PC-9 (cell line): ENCODE data around the gene RACK1. TPM values are rescaled to one million over a fixed set of nuclear protein-coding genes. Genes with fewer than 3 reads are reported as not detected.
"Not testable (repeated sequence)": the region's sequence is repeated elsewhere in the genome, so short reads cannot be mapped to it uniquely, and the experiment has no call there.

ENCODE experiments used
- BruUV-seq: library from RNA; stranded (reverse); fragments of 400-500 nt; replicated peaks from 2 replicates; lab custom pipeline; 2021; lab: Mats Ljungman, UMichigan
- CTCF ChIA-PET: fragments of 300-600 bp; sonication (Branson Sonifier 250); formaldehyde crosslinking; loops from one replicate; lab custom pipeline; 2022; ENCODE audit warnings: antibody characterized with exemption; lab: Charles Lee
- POLR2A ChIA-PET: fragments of 300-600 bp; sonication (Branson Sonifier 250); formaldehyde crosslinking; loops from one replicate; lab custom pipeline; 2022; ENCODE audit warnings: antibody characterized with exemption; ENCODE audit not compliant: unreplicated experiment; lab: Charles Lee
- DNase-seq, 2 experiments: peaks; one replicate each; pipeline versions ENCODE4 v3.0.0 to v3.0.0-alpha.2; 2015 to 2022; ENCODE audit warnings: mixed read lengths in 1 of 2
- H2AFZ ChIP-seq: fragments of 200-600 bp; sonication (generic); 2 replicates; pipeline ENCODE4 v1.8.1; 2017; ENCODE audit warnings: antibody characterized with exemption
- H3F3A ChIP-seq: fragments of 200-600 bp; sonication (generic); 2 replicates; pipeline ENCODE4 v1.8.1; 2017; ENCODE audit warnings: antibody characterized with exemption, mild to moderate bottlenecking, low read depth; ENCODE audit not compliant: insufficient read depth
- H3K27ac ChIP-seq: fragments of 200-600 bp; sonication (generic); 2 replicates; pipeline ENCODE4 v1.6.1; 2016; ENCODE audit warnings: mixed run types
- H3K27me3 ChIP-seq: fragments of 200-600 bp; sonication (generic); 2 replicates; pipeline ENCODE4 v1.6.1; 2016; ENCODE audit warnings: low read depth, mixed run types; ENCODE audit not compliant: insufficient read depth
- H3K36me3 ChIP-seq: fragments of 200-600 bp; sonication (generic); 2 replicates; pipeline ENCODE4 v1.6.1; 2016; ENCODE audit warnings: low read depth, mixed run types
- H3K4me1 ChIP-seq: fragments of 200-600 bp; sonication (generic); replicated peaks from 2 replicates; pipeline ENCODE4 v1.6.1; 2016; ENCODE audit warnings: mixed run types; ENCODE audit not compliant: insufficient read depth
- H3K4me2 ChIP-seq: fragments of 200-600 bp; sonication (generic); 2 replicates; pipeline ENCODE4 v1.6.1; 2017; ENCODE audit warnings: mixed run types
- H3K4me3 ChIP-seq: fragments of 200-600 bp; sonication (generic); 2 replicates; pipeline ENCODE4 v1.6.1; 2016; ENCODE audit warnings: mixed run types
- H3K79me2 ChIP-seq: fragments of 200-600 bp; sonication (generic); 2 replicates; pipeline ENCODE4 v1.6.1; 2017; ENCODE audit warnings: low read depth, mixed run types
- H3K9me2 ChIP-seq: fragments of 200-600 bp; sonication (generic); 2 replicates; pipeline ENCODE4 v1.8.1; 2017; ENCODE audit warnings: mild to moderate bottlenecking; ENCODE audit not compliant: insufficient read depth
- H3K9me3 ChIP-seq: fragments of 200-600 bp; sonication (generic); 2 replicates; pipeline ENCODE4 v1.8.1; 2016; ENCODE audit warnings: low read depth; ENCODE audit not compliant: insufficient read depth
- H4K20me1 ChIP-seq: fragments of 200-600 bp; sonication (generic); 2 replicates; pipeline ENCODE4 v1.8.1; 2017; ENCODE audit not compliant: insufficient read depth
- EZH2 ChIP-seq: fragments of 200-600 bp; sonication (generic); IDR thresholded peaks from 2 replicates; pipeline ENCODE4 v1.8.0; 2017; ENCODE audit warnings: antibody characterized with exemption, low read depth
- intact Hi-C: fragments of 100-400 bp; cut with micrococcal nuclease; formaldehyde crosslinking; loops from one replicate; pipeline ENCODE4 v1.10.0; 2022; ENCODE audit not compliant: unreplicated experiment
- total RNA-seq: library from RNA; stranded (reverse); gene quantifications from 2 replicates; pipeline ENCODE4 v1.2.3, GENCODE V29; 2021
- TF ChIP-seq, protein P1 (sequence below): fragments of 200-600 bp; sonication (generic); conservative IDR thresholded peaks from 2 replicates; pipeline ENCODE4 v1.6.1; 2017; ENCODE audit warnings: mixed run types, antibody characterized with exemption, mild to moderate bottlenecking, moderate library complexity

The RACK1 gene
- total RNA-seq, 1 experiment from 2014 or later = 2,373 TPM

DNA sequence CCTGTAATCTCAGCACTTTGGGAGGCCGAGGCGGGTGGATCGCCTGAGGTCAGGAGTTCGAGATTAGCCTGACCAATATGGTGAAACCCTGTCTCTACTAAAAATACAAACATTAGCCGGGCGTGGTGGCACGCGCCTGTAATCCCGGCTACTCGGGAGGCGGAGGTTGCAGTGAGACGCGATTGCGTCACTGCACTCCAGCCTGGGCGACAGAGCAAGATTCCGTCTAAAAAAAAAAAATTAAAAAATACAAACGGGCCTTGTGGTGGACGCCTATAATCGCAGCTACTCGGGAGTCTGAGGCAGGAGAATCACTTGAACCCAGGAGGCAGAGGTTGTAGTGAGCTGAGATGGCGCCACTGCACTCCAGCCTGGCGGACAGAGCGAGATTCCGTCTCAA, 34.7 kb downstream of the RACK1 start:
- DNase-seq, CTCF ChIA-PET, H3K9me3 ChIP-seq, H3K9me2 ChIP-seq, H4K20me1 ChIP-seq, H3K79me2 ChIP-seq, POLR2A ChIA-PET, intact Hi-C loops, BruUV-seq, H3K4me2 ChIP-seq, H3K36me3 ChIP-seq, H2AFZ ChIP-seq, H3K27ac ChIP-seq, H3K27me3 ChIP-seq, H3K4me3 ChIP-seq: not testable (repeated sequence)
- Histone ChIP-seq H3F3A (peaks cover 36% of the 10 kb centered on the region; the same call in 1 of the 2 replicates), H3K4me1 (peaks cover 12% of the 10 kb centered on the region)

DNA sequence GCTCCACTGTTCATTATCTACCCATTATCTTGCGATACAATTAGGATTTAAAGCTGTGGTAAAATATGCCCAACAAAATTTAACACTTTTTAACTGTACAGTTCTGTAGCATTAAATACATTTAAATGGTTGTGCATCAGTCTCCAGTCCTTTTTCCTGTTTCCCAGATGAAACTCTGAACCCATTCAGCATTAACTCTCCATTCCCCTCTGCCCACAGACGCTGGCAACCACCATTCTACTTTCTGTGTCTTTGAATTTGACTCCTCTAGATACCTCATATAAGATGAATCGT, 35.8 kb downstream of the RACK1 start:
- no TSS peak for BruUV-seq
- CTCF ChIA-PET = no interaction called here
- Histone ChIP-seq H3K4me3 (peak overlapping the region; percentile 69; the same call in 1 of the 2 replicates), H3K9me3 (no peaks in the 10 kb centered on the region), H3K79me2 (no peaks in the 10 kb centered on the region), H2AFZ (no peak overlapping the region; the same call in 1 of the 2 replicates), H3K27ac (no peak overlapping the region), H3K4me2 (peak overlapping the region; percentile 82), H3K9me2 (no peaks in the 10 kb centered on the region), H3K27me3 (no peaks in the 10 kb centered on the region), H3F3A (peaks cover 36% of the 10 kb centered on the region; the same call in 1 of the 2 replicates), H4K20me1 (no peaks in the 10 kb centered on the region), H3K36me3 (no peaks in the 10 kb centered on the region), H3K4me1 (peaks cover 12% of the 10 kb centered on the region)
- DNase-seq = no peak
- intact Hi-C loops = loop anchor here (1.0 kb wide), 2 partner anchors 10 to 14 kb away; no protein-coding TSS in a partner anchor
- POLR2A ChIA-PET = interaction anchor here (0.6 to 1.0 kb wide), 5 partner anchors 8 to 396 kb away, joined by 3 to 18 read pairs (median 8); partner anchors contain the start of gene TRIM41
- no peak for TF ChIP-seq EZH2
- TF ChIP-seq, protein P1, sequence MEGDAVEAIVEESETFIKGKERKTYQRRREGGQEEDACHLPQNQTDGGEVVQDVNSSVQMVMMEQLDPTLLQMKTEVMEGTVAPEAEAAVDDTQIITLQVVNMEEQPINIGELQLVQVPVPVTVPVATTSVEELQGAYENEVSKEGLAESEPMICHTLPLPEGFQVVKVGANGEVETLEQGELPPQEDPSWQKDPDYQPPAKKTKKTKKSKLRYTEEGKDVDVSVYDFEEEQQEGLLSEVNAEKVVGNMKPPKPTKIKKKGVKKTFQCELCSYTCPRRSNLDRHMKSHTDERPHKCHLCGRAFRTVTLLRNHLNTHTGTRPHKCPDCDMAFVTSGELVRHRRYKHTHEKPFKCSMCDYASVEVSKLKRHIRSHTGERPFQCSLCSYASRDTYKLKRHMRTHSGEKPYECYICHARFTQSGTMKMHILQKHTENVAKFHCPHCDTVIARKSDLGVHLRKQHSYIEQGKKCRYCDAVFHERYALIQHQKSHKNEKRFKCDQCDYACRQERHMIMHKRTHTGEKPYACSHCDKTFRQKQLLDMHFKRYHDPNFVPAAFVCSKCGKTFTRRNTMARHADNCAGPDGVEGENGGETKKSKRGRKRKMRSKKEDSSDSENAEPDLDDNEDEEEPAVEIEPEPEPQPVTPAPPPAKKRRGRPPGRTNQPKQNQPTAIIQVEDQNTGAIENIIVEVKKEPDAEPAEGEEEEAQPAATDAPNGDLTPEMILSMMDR = no peak

DNA sequence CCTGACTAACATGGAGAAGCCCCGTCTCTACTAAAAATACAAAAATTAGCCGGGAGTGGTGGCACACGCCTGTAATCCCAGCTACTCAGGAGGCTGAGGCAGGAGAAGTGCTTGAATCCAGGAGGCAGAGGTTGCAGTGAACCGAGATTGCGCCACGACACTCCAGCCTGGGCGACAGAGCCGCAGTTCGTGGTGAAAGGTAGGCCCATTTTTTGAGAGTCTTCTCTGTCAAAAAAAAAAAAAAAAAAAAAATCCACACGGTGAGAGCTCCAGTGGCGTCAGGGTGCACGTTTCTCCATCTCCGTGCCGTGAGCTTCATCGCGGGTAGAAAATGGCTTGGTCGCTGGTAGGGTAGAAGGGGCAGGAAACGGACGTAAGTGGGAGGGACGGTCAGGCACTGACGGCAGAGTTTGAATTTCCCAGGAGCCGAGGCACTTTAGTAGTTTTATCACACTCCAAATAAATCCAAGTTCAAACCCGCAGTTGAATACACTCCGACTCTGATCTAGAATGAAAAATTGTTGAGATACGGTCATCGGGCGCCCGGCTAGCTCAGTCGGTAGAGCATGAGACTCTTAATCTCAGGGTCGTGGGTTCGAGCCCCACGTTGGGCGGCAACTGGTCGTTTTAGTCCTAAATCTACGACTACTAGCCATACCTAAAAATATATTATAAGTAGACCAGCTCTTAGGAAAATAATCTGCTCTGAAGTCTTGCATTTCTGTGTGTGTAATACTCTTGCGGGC, 36.3 kb downstream of the RACK1 start:
- no peaks in the 10 kb centered on the region for H3K36me3 ChIP-seq
- TF ChIP-seq, protein P1 = no peak
- TF ChIP-seq EZH2 = no peak
- no peaks in the 10 kb centered on the region for H3K9me2 ChIP-seq
- H3K4me1 ChIP-seq = peaks cover 12% of the 10 kb centered on the region
- H3K27ac ChIP-seq = peak overlapping the region; percentile 56
- BruUV-seq = TSS peak; percentile 97
- no peaks in the 10 kb centered on the region for H3K79me2 ChIP-seq
- H3K4me3 ChIP-seq = peak overlapping the region; percentile 69
- CTCF ChIA-PET = no interaction called here
- no peaks in the 10 kb centered on the region for H4K20me1 ChIP-seq
- peaks cover 36% of the 10 kb centered on the region; the same call in 1 of the 2 replicates for H3F3A ChIP-seq
- peak overlapping the region; percentile 86 for H2AFZ ChIP-seq
- H3K9me3 ChIP-seq = no peaks in the 10 kb centered on the region
- H3K4me2 ChIP-seq = peak overlapping the region; percentile 82
- peak; percentile 82 to 86 for DNase-seq
- intact Hi-C loops = loop anchor here (1.0 kb wide), 2 partner anchors 11 to 15 kb away; no protein-coding TSS in a partner anchor
- POLR2A ChIA-PET = interaction anchor here (0.5 to 1.0 kb wide), 11 partner anchors 9 to 395 kb away, joined by 3 to 19 read pairs (median 5); partner anchors contain the start of gene TRIM41
- H3K27me3 ChIP-seq = no peaks in the 10 kb centered on the region
